ENCODE data around the gene DPP6.
A peak's percentile ranks its signal among the peaks of the same experiment; 100 is the strongest.

The DPP6 gene

DNA sequence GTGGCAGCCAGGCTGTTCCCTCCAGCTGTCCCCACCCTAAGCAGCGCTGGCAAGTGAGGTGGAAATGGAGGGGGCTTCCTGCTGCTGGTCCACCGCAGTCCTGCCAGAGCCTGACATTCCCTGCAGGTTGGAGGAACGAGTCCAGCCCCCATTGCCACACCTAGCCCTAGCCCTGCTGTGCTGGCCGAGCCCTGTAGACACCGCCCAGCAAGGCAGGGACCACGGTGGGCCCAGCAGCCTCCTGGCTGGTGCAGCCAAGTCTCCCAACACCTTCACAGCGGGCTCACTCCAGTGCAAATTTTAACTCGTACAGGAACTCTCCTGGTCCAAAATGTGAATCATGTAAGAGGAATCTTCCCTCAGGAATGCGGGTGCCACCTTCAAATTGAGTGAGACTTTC is 834.4 kb downstream of the DPP6 start:
- no peak for DNase-seq

DNA sequence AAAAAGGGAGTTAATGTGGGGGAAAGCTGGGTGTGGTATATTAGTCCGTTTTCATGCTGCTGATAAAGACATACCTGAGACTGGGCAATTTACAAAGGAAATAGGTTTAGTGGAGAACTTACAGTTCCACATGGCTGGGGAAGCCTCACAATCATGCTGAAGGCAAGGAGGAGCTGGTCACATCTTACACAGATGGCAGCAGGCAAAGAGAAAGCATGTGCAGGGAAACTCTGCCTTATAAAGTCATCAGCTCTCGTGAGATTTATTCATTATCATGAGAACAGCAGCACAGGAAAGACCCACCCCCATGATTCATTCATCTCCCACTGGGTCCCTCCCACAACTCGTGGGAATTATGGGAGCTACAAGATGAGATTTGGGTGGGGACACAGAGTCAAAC is 836.5 kb downstream of the DPP6 start:
- DNase-seq: no peak

DNA sequence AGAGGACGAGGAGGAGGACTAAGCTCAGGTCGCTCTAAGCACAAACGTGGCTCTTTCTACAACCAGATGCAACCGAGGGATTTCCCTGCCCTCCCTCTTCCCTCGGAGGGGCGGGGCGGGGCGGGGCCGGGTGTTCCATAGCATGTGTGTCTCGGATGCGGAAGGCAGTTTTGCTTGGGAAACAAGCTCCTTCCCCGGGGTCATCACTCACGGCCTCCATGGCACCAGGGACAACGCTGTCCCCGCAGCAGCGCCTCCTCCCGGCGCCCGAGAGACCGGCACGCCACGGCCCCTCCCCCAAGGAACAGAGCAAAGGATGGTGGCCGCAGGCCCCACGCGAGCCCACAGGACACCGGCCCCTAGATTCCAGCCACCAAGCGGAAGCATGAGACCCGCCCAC is 840.3 kb downstream of the DPP6 start:
- DNase-seq: no peak

DNA sequence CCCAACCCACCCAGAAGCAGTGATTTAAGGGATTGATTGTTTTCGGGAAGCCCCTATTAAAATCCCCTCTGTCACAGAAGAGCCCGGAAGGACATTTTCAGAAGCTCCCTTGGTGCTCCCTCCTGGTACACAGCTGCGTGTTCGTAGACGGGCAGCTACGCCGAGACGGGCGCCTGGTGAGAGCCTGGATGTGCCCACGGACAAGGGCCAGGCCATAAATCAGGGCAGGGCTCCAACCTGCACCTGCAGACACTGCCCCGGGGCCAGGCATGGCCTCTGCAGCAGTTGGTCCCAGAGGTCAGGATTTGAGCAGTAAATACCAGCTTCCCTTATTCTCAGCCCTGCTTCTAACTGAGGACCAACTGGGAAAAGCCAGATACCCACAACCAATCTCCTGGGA is 843.9 kb downstream of the DPP6 start:
- DNase-seq: no peak

DNA sequence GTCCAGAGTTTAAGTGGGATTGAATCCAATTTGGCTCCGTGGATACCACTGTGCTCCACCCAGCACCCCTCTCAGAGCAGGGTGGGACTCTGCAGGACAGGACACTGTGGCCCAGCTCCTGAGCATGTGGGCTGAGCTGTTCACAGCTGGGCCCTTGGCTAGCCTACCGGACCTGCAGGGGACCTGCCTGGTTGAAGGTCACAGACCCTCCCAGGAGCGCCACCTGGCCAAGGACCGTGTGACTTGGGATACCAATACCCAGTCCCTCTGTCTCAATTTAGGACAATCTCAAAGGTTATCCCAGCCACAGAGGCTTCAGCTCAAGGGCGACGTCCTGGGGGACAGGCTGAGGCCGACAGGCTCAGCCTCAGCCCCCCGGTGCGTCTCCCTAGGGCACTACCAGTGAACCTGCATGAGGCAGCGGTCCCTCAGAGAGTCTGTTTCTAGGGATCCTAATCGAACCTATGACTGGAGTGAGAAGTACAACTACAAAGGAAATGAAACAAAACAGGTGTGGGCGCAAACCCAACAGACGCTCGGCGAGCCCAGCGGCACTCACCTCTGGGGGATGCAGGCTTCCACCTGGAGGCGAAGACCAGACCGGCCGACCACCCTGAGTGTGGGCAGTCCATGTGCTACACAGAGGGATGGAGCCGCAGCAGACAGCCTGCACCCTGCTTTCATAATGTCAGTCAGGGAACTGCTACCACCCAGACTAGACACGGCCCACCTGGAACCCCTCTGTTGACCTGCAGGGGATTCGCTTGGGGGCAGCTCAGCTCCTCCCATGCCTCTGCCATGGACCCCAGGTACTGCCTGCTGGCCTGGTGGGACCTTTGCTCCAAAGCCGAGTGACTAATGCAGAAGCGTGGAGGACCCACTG is 847.0 kb downstream of the DPP6 start:
- DNase-seq: no peak

DNA sequence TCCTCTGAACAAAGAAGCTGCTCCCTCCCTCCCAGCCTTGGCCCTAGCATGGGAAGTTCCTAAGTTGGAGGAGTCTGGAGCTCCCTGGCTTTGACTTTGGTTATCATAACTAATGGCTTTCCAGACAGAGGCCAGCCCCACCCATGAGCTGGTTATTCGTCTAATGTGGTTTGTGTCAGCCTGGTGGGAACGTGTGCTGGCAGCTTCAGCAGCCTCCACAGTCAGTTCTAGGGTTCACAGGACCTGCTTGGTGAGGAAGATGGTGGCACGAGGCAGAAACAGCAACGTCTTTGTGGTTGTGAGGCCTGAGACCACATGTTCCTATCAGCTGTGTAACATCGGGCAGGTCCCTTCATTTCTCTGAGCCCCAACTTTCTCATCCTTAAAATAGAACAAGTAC is 847.7 kb downstream of the DPP6 start:
- DNase-seq: no peak

DNA sequence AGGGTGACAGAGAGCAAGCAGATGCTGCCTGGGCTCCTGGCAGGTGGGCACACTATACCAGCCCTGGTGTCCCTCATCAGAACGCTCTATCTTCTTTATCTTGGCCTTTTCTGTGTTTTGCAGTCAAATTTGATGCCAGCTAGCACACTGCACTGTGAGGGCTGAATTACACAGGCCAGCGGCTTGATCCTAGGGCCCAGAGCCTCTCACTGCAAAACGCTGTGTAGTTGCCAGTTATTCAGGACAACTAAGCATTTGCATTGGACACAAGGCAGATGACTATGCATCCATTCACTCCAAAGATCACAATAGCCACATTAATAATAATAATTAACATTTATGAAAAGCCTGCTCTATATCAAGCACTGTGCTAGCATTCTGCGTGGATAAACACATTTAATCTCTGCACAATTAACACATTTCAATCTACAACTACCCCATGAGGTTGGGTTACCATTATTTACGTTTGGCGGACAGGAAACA is 850.4 kb downstream of the DPP6 start:
- DNase-seq: no peak

DNA sequence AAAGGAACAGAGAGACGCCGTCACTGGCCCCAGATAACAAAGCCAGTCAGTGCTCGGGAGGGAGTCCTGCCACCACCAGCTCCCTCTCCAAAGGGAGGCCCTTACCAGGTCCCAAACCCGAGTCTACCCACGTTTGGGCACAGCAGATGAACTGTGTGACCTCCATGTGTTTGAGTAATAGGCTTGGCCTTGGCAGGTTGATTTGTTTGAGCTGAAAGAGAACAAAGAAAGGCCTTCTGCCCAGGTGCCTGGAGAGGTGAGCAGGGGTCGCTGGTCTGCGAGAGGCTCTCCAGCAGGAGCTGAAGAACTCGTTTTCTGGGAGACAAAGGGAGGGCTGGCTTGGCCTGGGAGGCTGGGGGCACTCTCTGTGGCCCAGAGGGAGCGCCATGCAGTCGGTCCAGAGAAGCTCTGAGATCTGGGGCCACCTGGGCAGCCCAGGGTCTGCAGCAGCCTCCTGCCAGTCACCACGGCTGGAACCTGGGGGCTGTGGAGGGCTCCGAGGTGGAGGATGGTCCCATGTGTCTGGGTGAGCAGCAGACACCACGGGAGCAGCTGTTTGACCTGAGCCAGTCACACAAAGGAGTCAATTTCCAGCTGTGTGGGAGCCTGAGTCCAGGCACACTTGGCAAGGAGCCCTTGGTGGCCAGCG is 851.0 kb downstream of the DPP6 start:
- no peak for DNase-seq

DNA sequence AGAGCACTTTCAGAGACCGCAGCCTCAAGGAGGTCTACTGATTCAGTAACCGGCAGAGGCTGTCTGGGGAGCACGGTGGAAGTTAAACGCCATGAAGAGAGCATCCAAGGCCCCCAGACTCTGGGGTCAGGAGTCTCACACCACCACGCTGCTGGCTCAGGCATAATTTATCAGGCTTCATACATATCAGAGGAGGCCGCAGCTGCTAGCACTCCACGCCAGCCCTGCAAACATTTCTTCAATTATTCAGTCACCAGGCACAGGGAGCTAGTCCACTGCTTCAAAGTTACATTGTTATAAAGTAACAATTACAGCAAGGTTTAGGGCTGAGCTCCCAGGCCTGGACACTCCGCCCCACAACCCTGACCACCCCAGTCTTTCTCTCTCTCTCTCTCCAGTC is 852.9 kb downstream of the DPP6 start:
- no peak for DNase-seq

DNA sequence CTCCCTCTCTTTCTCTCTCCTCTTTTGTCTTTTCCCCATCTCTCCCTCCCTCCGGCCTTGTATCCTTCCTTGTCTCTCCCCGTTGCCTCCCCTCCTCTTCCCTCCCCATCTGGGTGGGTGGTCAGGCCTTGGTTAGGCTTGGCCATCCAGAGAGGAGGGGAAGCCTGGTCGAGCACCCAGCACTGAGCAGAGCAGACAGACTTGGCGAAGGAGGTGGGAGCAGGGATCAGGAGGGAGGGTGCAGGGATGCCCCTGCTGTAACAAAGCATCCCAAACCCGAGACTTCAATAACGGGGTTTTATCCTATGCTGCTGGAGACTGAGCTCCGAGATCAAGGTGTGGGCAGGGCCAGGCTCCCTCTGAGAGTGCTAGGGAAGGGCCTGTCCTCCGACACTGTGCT is 853.4 kb downstream of the DPP6 start:
- DNase-seq: no peak

DNA sequence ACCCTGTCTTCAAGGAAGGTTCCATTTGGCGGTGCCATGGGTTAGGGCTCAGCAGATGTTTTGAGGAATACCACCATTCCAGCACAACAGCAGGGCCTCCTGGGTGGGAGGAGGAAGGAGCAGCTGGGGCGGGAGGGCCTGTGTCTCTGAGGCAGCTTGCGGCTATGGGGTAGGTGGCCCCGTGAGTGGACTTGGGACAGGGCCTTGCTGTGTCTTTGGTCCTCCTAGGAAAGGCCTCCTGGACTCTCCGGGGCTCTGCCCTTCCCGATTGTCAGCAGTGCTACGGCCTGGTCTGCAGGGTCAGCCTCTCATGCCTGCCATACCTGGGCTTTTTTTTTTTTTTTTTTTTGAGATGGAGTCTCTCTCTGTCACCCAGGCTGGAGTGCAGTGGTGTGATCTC is 854.0 kb downstream of the DPP6 start:
- no peak for DNase-seq

DNA sequence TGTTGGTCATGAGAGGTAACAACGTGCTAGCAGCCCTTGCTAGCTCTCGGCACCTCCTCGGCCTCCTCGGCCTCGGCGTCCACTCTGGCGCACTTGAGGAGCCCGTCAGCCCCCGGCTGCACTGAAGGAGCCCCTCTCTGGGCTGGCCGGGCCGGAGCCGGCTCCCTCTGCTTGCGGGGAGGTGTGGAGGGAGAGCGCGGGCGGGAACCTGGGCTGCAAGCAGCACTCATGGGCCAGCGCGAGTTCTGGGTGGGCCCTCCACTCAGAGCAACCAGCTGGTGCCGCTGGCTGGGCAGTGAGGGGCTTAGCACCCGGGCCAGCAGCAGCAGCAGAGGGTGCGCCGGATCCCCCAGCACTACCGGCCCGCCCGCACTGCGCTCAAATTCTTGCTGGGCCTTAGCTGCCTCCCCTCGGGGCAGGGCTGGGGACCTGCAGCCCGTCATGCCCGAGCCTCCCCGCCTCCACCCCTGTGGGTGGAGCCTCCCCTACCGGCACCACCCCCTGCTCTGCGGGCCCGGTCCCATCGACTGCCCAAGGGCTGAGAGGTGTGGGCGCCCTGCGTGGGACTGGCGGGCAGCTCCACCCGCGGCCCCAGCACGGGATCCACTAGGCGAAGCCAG is 854.6 kb downstream of the DPP6 start:
- DNase-seq: no peak

DNA sequence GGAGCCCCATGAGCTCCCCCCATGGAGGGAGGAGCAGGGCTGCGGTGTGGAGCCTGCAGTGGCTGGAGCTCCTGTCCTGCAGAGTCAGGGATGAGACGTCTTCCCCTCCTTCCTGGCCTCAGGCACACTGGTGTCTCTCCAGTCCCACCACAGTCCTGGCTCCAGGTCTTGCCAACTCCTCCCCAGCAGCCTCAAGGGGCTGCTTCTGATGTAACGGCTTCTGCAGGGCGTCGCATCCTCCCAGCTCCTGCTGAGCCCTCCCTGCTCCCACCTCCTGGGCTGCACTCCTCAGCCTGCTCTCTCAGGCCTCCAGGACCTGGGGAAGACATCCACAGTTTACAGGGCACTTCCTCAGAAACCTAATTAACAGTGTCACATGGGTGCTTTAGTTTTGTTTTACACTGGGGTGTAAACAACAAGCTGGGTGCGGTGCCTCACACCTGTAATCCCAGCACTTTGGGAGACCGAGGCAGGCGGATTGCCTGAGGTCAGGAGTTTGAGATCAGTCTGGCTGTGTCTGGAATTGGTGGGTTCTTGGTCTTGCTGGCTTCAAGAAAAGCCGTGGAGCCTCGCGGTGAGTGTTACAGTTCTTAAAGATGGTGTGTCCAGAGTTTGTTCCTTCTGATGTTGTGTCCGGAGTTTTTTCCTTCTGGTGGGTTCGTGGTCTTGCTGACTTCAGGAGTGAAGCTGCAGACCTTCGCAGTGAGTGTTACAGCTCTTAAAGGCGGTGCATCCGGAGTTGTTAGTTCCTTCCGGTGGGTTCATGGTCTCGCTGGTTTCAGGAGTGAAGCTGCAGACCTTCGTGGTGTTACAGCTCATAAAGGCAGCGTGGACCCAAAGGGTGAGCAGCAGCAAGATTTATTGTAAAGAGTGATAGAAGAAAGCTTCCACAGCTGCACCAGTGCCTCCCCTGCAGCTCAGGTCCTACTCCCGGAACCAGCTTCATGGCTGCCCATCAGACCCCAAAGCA is 855.7 kb downstream of the DPP6 start:
- no peak for DNase-seq

DNA sequence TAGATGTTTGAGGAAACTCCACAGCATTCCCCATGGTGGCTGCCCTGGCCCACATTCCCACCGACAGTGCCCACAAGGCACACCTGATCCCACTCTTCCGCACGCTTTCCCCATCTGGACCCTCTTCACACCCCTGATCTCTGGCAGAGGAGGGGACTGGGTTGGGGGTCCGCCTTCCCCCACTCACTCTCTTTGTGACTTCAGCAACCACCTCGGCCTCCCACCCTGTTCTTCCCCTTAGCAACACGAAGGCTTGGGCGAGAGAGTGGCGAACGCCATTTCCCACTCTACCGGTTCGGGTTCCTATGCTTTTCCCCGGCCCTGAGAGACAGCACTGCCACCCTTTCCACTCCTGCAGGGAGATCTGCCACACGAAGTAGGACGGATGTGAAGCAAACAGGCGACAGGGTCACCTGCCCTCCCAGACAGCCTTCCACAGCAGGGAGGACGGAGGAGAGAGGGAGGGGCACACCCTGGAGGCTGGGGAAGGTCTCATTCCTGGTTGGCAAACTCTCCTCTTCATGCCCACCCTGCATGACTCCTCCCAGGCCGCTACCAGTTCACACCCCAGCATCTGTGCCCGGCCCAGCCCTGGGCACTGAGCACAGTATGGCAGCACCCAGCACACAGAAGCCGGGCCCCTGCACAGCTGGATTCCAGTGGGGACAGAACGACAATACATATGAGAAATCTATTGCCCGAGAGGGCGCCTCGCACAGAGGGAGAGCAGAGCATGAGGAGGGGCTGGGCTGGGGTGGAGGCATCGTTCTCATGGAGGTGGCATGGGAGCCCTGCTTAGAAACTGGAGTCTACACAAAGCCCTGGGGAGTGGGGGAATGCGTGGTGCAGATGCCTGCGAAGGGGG is 857.3 kb downstream of the DPP6 start:
- DNase-seq: no peak

DNA sequence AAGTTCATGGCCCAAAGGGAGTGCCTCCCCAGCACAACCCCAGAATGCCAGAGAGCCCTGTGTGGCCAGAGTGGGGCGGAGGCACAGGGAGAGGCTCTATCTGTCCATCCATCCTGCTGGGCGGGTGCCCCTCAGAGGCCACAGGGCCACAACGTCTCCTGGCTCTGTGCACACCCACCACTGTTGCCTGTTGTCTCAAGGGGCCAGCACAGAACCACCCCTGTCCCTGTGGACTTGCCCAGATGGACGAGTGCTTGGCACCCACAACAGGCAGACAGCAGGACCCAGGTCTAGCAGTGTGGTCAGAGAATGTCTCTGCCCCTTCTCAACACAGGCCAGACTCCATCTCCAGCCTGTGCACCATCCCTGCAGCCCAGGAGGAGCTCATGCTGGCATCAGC is 857.9 kb downstream of the DPP6 start:
- no peak for DNase-seq

DNA sequence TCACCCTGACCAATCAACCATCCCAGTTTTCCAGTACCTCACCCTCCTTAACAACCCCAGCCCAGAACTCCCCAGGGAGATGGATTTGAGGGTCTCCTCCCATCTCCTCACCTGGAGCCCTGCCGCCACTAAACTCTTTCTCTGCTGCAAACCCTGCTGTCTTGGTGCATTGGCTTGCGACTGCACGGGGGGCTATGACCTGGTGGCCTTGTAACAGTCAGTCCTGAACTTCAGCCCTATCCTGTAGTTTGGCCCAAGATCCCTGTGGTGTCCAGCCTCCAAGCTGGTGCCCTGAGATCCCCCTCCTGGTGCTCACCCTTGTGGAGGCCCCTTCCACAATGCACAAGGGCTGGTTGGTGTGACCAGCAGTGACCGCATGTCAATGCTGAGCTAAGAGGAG is 858.8 kb downstream of the DPP6 start:
- DNase-seq: no peak

DNA sequence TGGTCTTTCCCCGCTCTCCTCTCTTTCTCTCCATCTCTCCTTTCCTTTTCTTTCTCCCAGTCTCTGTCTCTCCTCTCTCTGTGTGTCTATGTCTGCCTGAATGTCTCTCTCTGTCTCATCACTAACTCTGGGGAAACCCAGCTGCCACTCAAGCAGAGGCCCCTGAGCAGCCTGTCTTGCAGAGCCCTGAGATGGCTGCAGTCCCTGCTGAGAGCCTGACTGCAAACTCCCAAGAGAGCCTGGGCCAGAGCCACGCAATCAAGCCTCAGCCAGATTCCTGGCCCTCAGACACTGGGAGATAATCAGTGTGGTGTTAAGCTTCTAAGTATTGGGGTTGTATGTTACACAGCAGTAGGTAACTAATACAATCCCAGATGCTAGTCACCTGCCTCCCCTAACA is 859.2 kb downstream of the DPP6 start:
- no peak for DNase-seq

DNA sequence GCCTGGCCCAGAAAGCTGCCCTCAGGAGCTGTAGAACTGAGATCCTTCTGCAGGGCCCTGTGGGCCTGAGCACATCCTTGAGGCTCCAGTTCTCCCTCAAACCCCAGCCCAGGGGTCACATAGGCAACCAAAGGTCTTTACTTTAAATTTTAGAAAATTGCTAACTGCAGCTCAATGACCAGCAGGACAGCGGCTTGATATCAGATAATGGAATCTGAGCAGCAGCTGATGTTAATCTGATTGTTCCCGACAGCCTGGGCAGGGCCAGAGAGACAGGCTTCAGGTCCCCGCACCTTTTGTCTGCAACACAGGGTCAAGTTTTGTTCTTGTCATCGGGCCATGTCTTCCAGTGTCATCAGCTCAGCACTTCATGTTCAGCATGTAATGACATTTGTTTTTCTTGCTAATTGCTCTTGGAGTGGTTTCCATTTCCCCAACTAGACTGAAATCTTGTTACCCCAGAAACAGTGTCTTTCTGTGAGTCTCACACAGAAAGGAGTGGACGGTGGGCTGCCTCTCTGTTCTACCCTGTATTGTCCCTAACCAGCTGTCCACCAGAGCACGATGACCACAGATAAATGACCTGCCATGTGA is 859.8 kb downstream of the DPP6 start:
- no peak for DNase-seq

DNA sequence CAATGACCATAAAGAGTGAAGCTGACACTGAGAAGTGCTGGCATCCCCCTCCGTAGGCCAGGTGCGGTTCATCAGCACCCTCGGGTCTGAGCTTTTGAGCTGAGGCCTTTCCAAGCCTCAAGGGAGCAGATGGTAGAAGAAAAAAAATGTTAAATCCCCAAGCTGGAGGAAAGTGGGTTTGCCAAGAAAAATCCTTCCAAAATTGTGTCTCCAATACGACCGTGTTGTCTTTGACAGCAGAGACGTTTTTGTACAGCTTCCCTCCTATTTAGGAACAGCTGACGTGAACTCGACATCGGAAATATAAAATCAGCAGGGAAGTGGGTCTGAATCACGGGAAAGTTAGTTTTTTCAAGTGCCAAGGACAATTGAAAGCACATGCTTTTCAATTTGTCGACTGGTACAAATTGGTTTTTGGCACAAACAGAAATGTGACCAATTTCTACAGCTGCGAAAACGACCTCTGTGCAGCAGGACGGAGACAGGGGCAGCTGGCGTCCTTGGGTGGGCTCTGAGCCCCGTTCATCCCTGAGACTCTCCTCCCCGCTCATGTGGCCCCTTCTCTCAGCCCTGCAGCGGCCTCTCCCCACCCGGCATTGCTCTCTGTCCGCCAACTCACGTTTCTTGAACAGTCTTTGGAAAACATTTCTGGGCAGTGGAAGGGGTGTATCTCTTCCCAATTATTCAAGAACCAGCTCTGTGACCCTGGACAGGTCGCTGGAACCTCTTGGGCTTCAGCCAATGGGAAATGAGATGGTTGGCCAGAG is 860.9 kb downstream of the DPP6 start:
- no peak for DNase-seq

DNA sequence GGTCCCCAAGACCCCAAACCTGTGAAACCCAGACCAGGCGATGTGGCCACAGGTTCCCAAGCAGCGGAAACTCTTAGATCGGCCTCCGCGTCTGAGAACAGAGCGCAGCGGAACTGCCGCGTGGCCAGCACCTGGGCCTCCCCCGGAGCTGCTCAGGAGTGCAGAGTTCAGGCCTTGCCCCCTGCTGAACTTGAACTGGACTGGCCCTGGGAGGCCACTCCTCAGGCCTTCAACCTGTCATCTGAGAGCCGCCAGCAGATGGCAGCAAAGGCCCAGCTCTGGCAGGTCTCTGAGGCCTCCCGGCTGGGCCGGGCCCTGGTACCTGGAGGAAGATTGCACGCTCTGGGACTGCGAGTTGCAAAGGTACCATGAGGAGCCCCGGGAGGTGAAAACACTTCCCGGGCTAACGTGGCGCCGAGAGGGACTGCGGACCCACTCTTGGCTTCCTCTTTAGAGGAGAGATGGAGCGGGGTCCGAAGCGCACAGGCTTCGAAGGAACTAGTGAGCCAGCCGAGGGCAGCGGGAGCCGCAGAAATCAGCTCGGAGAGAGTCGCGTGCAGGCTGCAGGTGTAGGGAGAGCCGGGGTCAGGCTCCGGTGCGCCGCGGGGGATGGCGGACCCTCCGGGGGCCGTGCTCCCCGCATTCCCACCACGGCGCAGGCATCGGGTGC is 861.6 kb downstream of the DPP6 start:
- DNase-seq: peak; percentile 66
